HepG2 (cell line): Measurements from ENCODE around the gene FGD4. TPM values are rescaled to one million over a fixed set of nuclear protein-coding genes. Genes with fewer than 3 reads are reported as not detected.

Experiments used
- ARNT ChIP-seq: fragments of 450-650 bp; IDR thresholded peaks from 2 replicates; pipeline ENCODE4 v1.6.1; 2017
- FOXK1 ChIP-seq: sonication (generic); formaldehyde crosslinking; IDR thresholded peaks from 2 replicates; pipeline ENCODE4 v1.4.0; 2020; ENCODE audit warnings: low read depth, missing genetic modification reagents, borderline replicate concordance
- FUBP1 ChIP-seq: sonication (generic); formaldehyde crosslinking; IDR thresholded peaks from 2 replicates; pipeline ENCODE4 v1.5.1; 2020; ENCODE audit warnings: missing genetic modification reagents, mild to moderate bottlenecking, borderline replicate concordance
- HNRNPLL ChIP-seq: fragments of 200-400 bp; formaldehyde crosslinking; IDR thresholded peaks from 2 replicates; pipeline ENCODE4 v1.6.1; 2017; ENCODE audit warnings: mild to moderate bottlenecking, low read depth, low read length; ENCODE audit not compliant: poor library complexity, severe bottlenecking
- NBN ChIP-seq: fragments of 450-650 bp; conservative IDR thresholded peaks from 2 replicates; pipeline ENCODE4 v1.6.1; 2017
- PHF8 ChIP-seq: sonication (generic); formaldehyde crosslinking; IDR thresholded peaks from 2 replicates; pipeline ENCODE4 v1.5.0; 2020; ENCODE audit warnings: missing genetic modification reagents
- RAD51 ChIP-seq: fragments of 450-650 bp; IDR thresholded peaks from 2 replicates; pipeline ENCODE4 v1.6.1; 2016; ENCODE audit warnings: borderline replicate concordance
- REPIN1 ChIP-seq: sonication (generic); formaldehyde crosslinking; IDR thresholded peaks from 2 replicates; pipeline ENCODE4 v1.8.0; 2022; ENCODE audit warnings: missing genetic modification reagents, low read depth, mild to moderate bottlenecking, borderline replicate concordance
- TAF1 ChIP-seq: sonication (generic); formaldehyde crosslinking; IDR thresholded peaks from 2 replicates; pipeline ENCODE4 v1.4.0; 2020; ENCODE audit warnings: missing genetic modification reagents
- TFDP2 ChIP-seq: sonication (generic); formaldehyde crosslinking; IDR thresholded peaks from 2 replicates; pipeline ENCODE4 v1.4.0; 2020; ENCODE audit warnings: missing genetic modification reagents
- THAP9 ChIP-seq: sonication (generic); formaldehyde crosslinking; IDR thresholded peaks from 2 replicates; pipeline ENCODE4; 2020; ENCODE audit warnings: missing genetic modification reagents, mild to moderate bottlenecking, borderline replicate concordance
- ZFP37 ChIP-seq: sonication (generic); formaldehyde crosslinking; IDR thresholded peaks from 2 replicates; pipeline ENCODE4 v1.4.0; 2020; ENCODE audit warnings: missing genetic modification reagents, borderline replicate concordance
- ZNF101 ChIP-seq: sonication (generic); formaldehyde crosslinking; IDR thresholded peaks from 2 replicates; pipeline ENCODE4 v1.4.0; 2020; ENCODE audit warnings: mild to moderate bottlenecking, low read depth, missing genetic modification reagents, borderline replicate concordance
- ZNF251 ChIP-seq: sonication (generic); formaldehyde crosslinking; IDR thresholded peaks from 2 replicates; pipeline ENCODE4 v1.9.0; 2021; ENCODE audit warnings: mild to moderate bottlenecking, missing genetic modification reagents
- ZNF264 ChIP-seq: sonication (generic); formaldehyde crosslinking; IDR thresholded peaks from 2 replicates; pipeline ENCODE4 v1.4.0; 2020; ENCODE audit warnings: missing genetic modification reagents
- ZNF672 ChIP-seq: sonication (generic); formaldehyde crosslinking; IDR thresholded peaks from 2 replicates; pipeline ENCODE4 v1.8.1; 2022; ENCODE audit warnings: missing genetic modification reagents
- ZNF720 ChIP-seq: sonication (generic); formaldehyde crosslinking; IDR thresholded peaks from 2 replicates; pipeline ENCODE4 v1.4.0; 2020; ENCODE audit warnings: missing genetic modification reagents
- ZNF839 ChIP-seq: sonication (generic); formaldehyde crosslinking; IDR thresholded peaks from 2 replicates; pipeline ENCODE4 v1.4.0; 2020; ENCODE audit warnings: missing genetic modification reagents, mild to moderate bottlenecking, borderline replicate concordance
- polyA plus RNA-seq, 8 experiments: library from polyadenylated mRNA; depleted of rRNA in 3 of 8; stranded (reverse) in 7 of 8; unstranded in 1 of 8; fragments of >200 nt; fragmentation: Illumina TruSeq in 4 of 8; extraction: Trizol in 4 of 8; gene quantifications; 2 replicates each; pipeline versions ENCODE4 v1.2.1 to v1.2.3, GENCODE V29; 2011 to 2016; ENCODE audit warnings: low read depth in 4 of 8, missing spikeins in 1 of 8, mixed read lengths in 1 of 8; ENCODE audit not compliant: insufficient read depth in 1 of 8
- total RNA-seq, 5 experiments: library from RNA; depleted of rRNA; stranded (reverse); fragments of >200 nt; fragmentation: Illumina TruSeq; extraction: Trizol; gene quantifications; 2 replicates each; pipeline ENCODE4 v1.2.3, GENCODE V29; 2016; ENCODE audit warnings: low read depth in 1 of 5
- TF ChIP-seq, protein P1 (sequence below): IDR thresholded peaks from 2 replicates; pipeline ENCODE4 v1.6.1; 2016; ENCODE audit warnings: mild to moderate bottlenecking
- TF ChIP-seq, protein P2 (sequence below): sonication (generic); formaldehyde crosslinking; IDR thresholded peaks from 2 replicates; pipeline ENCODE4 v1.5.0; 2020; ENCODE audit warnings: mild to moderate bottlenecking, missing genetic modification reagents

The FGD4 gene
- total and polyA plus RNA-seq, 2 of the 13 experiments (the other 11 are each of a cell fraction or from before 2014, with no cell fraction given), result 4.6 to 6.6 TPM

GRCh38 chr12:32679091-32679919 lies 279.9 kb downstream of the FGD4 start, which contains the start of gene DNM1L (continued):
- TF ChIP-seq THAP9 (peak; percentile 60; the same call in 1 of the 2 replicates), PHF8 (CRISPR knock-in tag) (peak; percentile 99), ZNF672 (CRISPR knock-in tag) (no peak), ZNF101 (CRISPR knock-in tag) (0 out of 2 replicates have a peak, but pooled peaks have one; percentile 81), FOXK1 (CRISPR knock-in tag) (peak; percentile 41; the same call in 1 of the 2 replicates), TAF1 (CRISPR knock-in tag) (peak; percentile 95), ZNF264 (CRISPR knock-in tag) (no peak), REPIN1 (CRISPR knock-in tag) (peak; percentile 67; the same call in 1 of the 2 replicates), NBN (no peak), RAD51 (no peak), ZNF839 (no peak), ZFP37 (no peak), ZNF720 (CRISPR knock-in tag) (no peak), FUBP1 (CRISPR knock-in tag) (no peak), HNRNPLL (peak; percentile 71), ZNF251 (CRISPR knock-in tag) (no peak), ARNT (no peak), TFDP2 (CRISPR knock-in tag) (peak; percentile 57; the same call in 1 of the 2 replicates)
- TF ChIP-seq, protein P1, sequence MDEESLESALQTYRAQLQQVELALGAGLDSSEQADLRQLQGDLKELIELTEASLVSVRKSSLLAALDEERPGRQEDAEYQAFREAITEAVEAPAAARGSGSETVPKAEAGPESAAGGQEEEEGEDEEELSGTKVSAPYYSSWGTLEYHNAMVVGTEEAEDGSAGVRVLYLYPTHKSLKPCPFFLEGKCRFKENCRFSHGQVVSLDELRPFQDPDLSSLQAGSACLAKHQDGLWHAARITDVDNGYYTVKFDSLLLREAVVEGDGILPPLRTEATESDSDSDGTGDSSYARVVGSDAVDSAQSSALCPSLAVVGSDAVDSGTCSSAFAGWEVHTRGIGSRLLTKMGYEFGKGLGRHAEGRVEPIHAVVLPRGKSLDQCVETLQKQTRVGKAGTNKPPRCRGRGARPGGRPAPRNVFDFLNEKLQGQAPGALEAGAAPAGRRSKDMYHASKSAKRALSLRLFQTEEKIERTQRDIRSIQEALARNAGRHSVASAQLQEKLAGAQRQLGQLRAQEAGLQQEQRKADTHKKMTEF (CRISPR knock-in tag), result peak; percentile 84; the same call in 1 of the 2 replicates
- TF ChIP-seq, protein P2, sequence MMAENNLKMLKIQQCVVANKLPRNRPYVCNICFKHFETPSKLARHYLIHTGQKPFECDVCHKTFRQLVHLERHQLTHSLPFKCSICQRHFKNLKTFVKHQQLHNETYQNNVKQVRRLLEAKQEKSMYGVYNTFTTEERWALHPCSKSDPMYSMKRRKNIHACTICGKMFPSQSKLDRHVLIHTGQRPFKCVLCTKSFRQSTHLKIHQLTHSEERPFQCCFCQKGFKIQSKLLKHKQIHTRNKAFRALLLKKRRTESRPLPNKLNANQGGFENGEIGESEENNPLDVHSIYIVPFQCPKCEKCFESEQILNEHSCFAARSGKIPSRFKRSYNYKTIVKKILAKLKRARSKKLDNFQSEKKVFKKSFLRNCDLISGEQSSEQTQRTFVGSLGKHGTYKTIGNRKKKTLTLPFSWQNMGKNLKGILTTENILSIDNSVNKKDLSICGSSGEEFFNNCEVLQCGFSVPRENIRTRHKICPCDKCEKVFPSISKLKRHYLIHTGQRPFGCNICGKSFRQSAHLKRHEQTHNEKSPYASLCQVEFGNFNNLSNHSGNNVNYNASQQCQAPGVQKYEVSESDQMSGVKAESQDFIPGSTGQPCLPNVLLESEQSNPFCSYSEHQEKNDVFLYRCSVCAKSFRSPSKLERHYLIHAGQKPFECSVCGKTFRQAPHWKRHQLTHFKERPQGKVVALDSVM (CRISPR knock-in tag), result peak; percentile 72
